Fibroblast of lung (primary cell): Measurements from ENCODE around the gene CSPG4. TPM values are rescaled to one million over a fixed set of nuclear protein-coding genes. Genes with fewer than 3 reads are reported as not detected.
"Not testable (repeated sequence)": the region's sequence is repeated elsewhere in the genome, so short reads cannot be mapped to it uniquely, and the experiment has no call there.

Experiments used
- DNase-seq, 2 donors: peaks; one replicate each; pipeline versions ENCODE4 v3.0.0 to v3.0.0-alpha.2; 2010; ENCODE audit warnings: low read depth in 2 of 2
- H2AFZ ChIP-seq: 2 replicates; pipeline ENCODE4 v1.5.1; 2012; ENCODE audit warnings: low read length, control low read depth, inconsistent platforms
- H3K27ac ChIP-seq: 2 replicates; pipeline ENCODE4 v1.5.1; 2011; ENCODE audit warnings: low read length, control low read depth; ENCODE audit not compliant: insufficient read depth
- H3K27me3 ChIP-seq: 2 replicates; pipeline ENCODE4 v1.5.1; 2011; ENCODE audit warnings: mild to moderate bottlenecking, low read length; ENCODE audit not compliant: control insufficient read depth, insufficient read depth
- H3K36me3 ChIP-seq: 2 replicates; pipeline ENCODE4 v1.5.1; 2011; ENCODE audit warnings: low read length; ENCODE audit not compliant: control insufficient read depth, insufficient read depth
- H3K4me1 ChIP-seq: 2 replicates; pipeline ENCODE4 v1.5.1; 2011; ENCODE audit warnings: low read length; ENCODE audit not compliant: control insufficient read depth, insufficient read depth; ENCODE audit errors: extremely low read depth
- H3K4me2 ChIP-seq: 2 replicates; pipeline ENCODE4 v1.5.1; 2011; ENCODE audit warnings: low read length, control low read depth; ENCODE audit not compliant: insufficient read depth; ENCODE audit errors: extremely low read depth
- H3K4me3 ChIP-seq, 4 experiments: fragments of 200-600 bp in 1 of 4; sonication (generic) in 1 of 4; replicated peaks in 1 of 4; 2 replicates each; pipeline ENCODE4 v1.5.1; 2011 to 2016; ENCODE audit warnings: low read length in 4 of 4, low read depth in 3 of 4, mild to moderate bottlenecking in 3 of 4, control low read depth in 2 of 4, inconsistent platforms in 1 of 4, mixed read lengths in 1 of 4; ENCODE audit not compliant: insufficient read depth in 1 of 4; ENCODE audit errors: control extremely low read depth in 1 of 4
- H3K79me2 ChIP-seq: 2 replicates; pipeline ENCODE4 v1.5.1; 2012; ENCODE audit warnings: mild to moderate bottlenecking, low read length, inconsistent platforms; ENCODE audit not compliant: control insufficient read depth, insufficient read depth
- H3K9ac ChIP-seq: 2 replicates; pipeline ENCODE4 v1.5.1; 2011; ENCODE audit warnings: mild to moderate bottlenecking, low read length, control low read depth; ENCODE audit not compliant: insufficient read depth
- H3K9me3 ChIP-seq: 2 replicates; pipeline ENCODE4 v1.5.1; 2012; ENCODE audit warnings: low read depth, low read length; ENCODE audit not compliant: control insufficient read depth, insufficient read depth
- H4K20me1 ChIP-seq: 2 replicates; pipeline ENCODE4 v1.5.1; 2011; ENCODE audit warnings: low read length; ENCODE audit not compliant: control insufficient read depth, insufficient read depth; ENCODE audit errors: extremely low read depth
- CTCF ChIP-seq, 2 donors: IDR thresholded peaks in 1 of 2; conservative IDR thresholded peaks in 1 of 2; 1 replicate in 1 of 2; 2 replicates in 1 of 2; pipeline ENCODE4 v1.5.1; 2011 to 2012; ENCODE audit warnings: low read length in 2 of 2, control low read depth in 1 of 2, inconsistent platforms in 1 of 2, low read depth in 1 of 2, mild to moderate bottlenecking in 1 of 2
- EZH2 ChIP-seq: IDR thresholded peaks from 2 replicates; pipeline ENCODE4 v1.5.1; 2012; ENCODE audit warnings: low read length, control low read depth, mild to moderate bottlenecking; ENCODE audit errors: missing control alignments
- polyA plus RNA-seq, 2 donors: library from polyadenylated mRNA; depleted of rRNA in 1 of 2; stranded (reverse) in 1 of 2; unstranded in 1 of 2; fragments of >200 nt; gene quantifications; 2 replicates each; pipeline ENCODE4 v1.2.1, GENCODE V29; 2011 to 2012; ENCODE audit warnings: missing spikeins in 1 of 2
- total RNA-seq: library from RNA; depleted of rRNA; stranded (reverse); fragments of >200 nt; gene quantifications from 2 replicates; pipeline ENCODE4 v1.2.1, GENCODE V29; 2014

Gene CSPG4
- total and polyA plus RNA-seq, 2 donors (not counting 1 experiment from before 2014, with no cell fraction given) = 23.1 to 109 TPM

GRCh38 chr15:75736256-75736655 is 23.6 kb upstream of the CSPG4 start:
- H3K9ac ChIP-seq = no peak overlapping the region
- H3K36me3 ChIP-seq = no peaks in the 10 kb centered on the region
- no peak for DNase-seq
- peaks cover 4% of the 10 kb centered on the region for H3K4me1 ChIP-seq
- no peak overlapping the region for H3K27ac ChIP-seq
- H3K4me2 ChIP-seq = no peak overlapping the region
- no peaks in the 10 kb centered on the region for H3K79me2 ChIP-seq
- H4K20me1 ChIP-seq = no peaks in the 10 kb centered on the region
- H3K4me3 ChIP-seq = no peak overlapping the region
- no peaks in the 10 kb centered on the region for H3K9me3 ChIP-seq
- no peak for TF ChIP-seq CTCF (conservative IDR thresholded peaks at IDR 0.05 in 1 of 2, IDR thresholded peaks at IDR 0.05 in 1 of 2; ENCODE audit: low read depth in 1 of 2, low read length in 2 of 2)
- no peak for TF ChIP-seq EZH2
- H3K27me3 ChIP-seq = no peaks in the 10 kb centered on the region
- H2AFZ ChIP-seq = no peak overlapping the region

GRCh38 chr15:75734861-75735760 is 22.5 kb upstream of the CSPG4 start:
- H3K4me2 ChIP-seq, H3K27me3 ChIP-seq, H3K79me2 ChIP-seq, H3K9ac ChIP-seq, H3K36me3 ChIP-seq, H3K4me1 ChIP-seq, H3K27ac ChIP-seq, H3K4me3 ChIP-seq, H4K20me1 ChIP-seq, H3K9me3 ChIP-seq, H2AFZ ChIP-seq, DNase-seq: not testable (repeated sequence)

GRCh38 chr15:75733761-75734651 is 21.4 kb upstream of the CSPG4 start:
- Histone ChIP-seq H3K27ac (no peak overlapping the region), H3K4me3 (no peak overlapping the region), H3K79me2 (no peaks in the 10 kb centered on the region), H3K9ac (no peak overlapping the region), H3K36me3 (no peaks in the 10 kb centered on the region), H3K27me3 (no peaks in the 10 kb centered on the region), H4K20me1 (no peaks in the 10 kb centered on the region), H3K4me1 (peaks cover 4% of the 10 kb centered on the region), H3K9me3 (no peaks in the 10 kb centered on the region), H3K4me2 (no peak overlapping the region), H2AFZ (no peak overlapping the region)
- TF ChIP-seq EZH2 (no peak), CTCF (conservative IDR thresholded peaks at IDR 0.05 in 1 of 2, IDR thresholded peaks at IDR 0.05 in 1 of 2; ENCODE audit: low read depth in 1 of 2, low read length in 2 of 2) (no peak)
- no peak for DNase-seq
